GM18867 (cell line): Measurements from ENCODE around the gene ZNF597.

Experiments
- ATAC-seq: cut with Tn5 transposase; IDR thresholded peaks from one replicate; pipeline ENCODE4 v1.9.1; 2021; ENCODE audit warnings: mild to moderate bottlenecking, moderate library complexity; ENCODE audit not compliant: unreplicated experiment

ZNF597 gene

GRCh38 chr16:3443108-3444031 is at the start of gene ZNF597, which contains the start of gene NAA60:
ZNF597 (minus strand) TSS chr16:3443504; CDS start chr16:3443153, 351 bp downstream.
NAA60 (plus strand) TSS chr16:3443680; CDS start chr16:3476228, 32,548 bp downstream.
- peak; percentile 96 for ATAC-seq

GRCh38 chr16:3492356-3492755 is 49.1 kb upstream of the ZNF597 start:
- ATAC-seq = no peak

GRCh38 chr16:3490911-3491629 is 47.8 kb upstream of the ZNF597 start:
- ATAC-seq = no peak

- no peak for ATAC-seq
These were observed 45.5 kb upstream of the ZNF597 start for GRCh38 chr16:3488801-3489200.

GRCh38 chr16:3487521-3488410 is 44.5 kb upstream of the ZNF597 start:
- no peak for ATAC-seq

GRCh38 chr16:3486506-3487215 is 43.4 kb upstream of the ZNF597 start:
- no peak for ATAC-seq

GRCh38 chr16:3485821-3486505 is 42.7 kb upstream of the ZNF597 start:
- no peak for ATAC-seq

GRCh38 chr16:3485097-3485745 is 41.9 kb upstream of the ZNF597 start:
- ATAC-seq = no peak

- no peak for ATAC-seq
These were observed 41.2 kb upstream of the ZNF597 start for GRCh38 chr16:3484318-3485096.

GRCh38 chr16:3482659-3483241 is 39.4 kb upstream of the ZNF597 start:
- ATAC-seq = no peak

GRCh38 chr16:3481696-3482658 is 38.7 kb upstream of the ZNF597 start:
- no peak for ATAC-seq

GRCh38 chr16:3480901-3481695 is 37.8 kb upstream of the ZNF597 start:
- ATAC-seq = no peak

GRCh38 chr16:3479654-3480216 is 36.4 kb upstream of the ZNF597 start:
- no peak for ATAC-seq

- ATAC-seq = no peak
These were observed 35.1 kb upstream of the ZNF597 start for GRCh38 chr16:3478242-3478925.

- no peak for ATAC-seq
These were observed 33.1 kb upstream of the ZNF597 start for GRCh38 chr16:3476409-3476808.
